Naive thymus-derived CD8-positive, alpha-beta T cell (primary cell): ENCODE measurements around the gene SLC9A4. TPM values are rescaled to one million over a fixed set of nuclear protein-coding genes. Genes with fewer than 3 reads are reported as not detected.
A peak's percentile ranks its signal among the peaks of the same experiment; 100 is the strongest.

ENCODE experiments used
- ATAC-seq, 2 donors: fragments of 150-1000 bp; cut with Tn5 transposase in 1 of 2; sonication (Bioruptor Pico), chemical (Tn5 transposase) in 1 of 2; 1 replicate in 1 of 2; 2 replicates in 1 of 2; pipeline ENCODE4 v1.10.0; 2021; ENCODE audit warnings: mild to moderate bottlenecking in 2 of 2, moderate library complexity in 2 of 2
- POLR2A ChIA-PET: fragments of 350-600 bp; sonication (Branson Sonifier 250); formaldehyde crosslinking; loops from one replicate; lab custom pipeline; 2021; ENCODE audit warnings: antibody characterized with exemption; lab: Charles Lee
- DNase-seq, 10 donors: peaks; one replicate each; pipeline versions ENCODE4 v3.0.0 to v3.0.0-alpha.2; 2020 to 2022
- H3K27ac Mint-ChIP-seq, 10 donors: one replicate each; pipeline ENCODE4 v1.8.0; 2020 to 2022; ENCODE audit warnings: mild to moderate bottlenecking in 10 of 10, mixed read lengths in 10 of 10, moderate library complexity in 4 of 10, inconsistent platforms in 1 of 10
- H3K27me3 Mint-ChIP-seq, 5 donors: one replicate each; pipeline ENCODE4 v1.8.0; 2021 to 2022; ENCODE audit warnings: mixed read lengths in 5 of 5
- H3K36me3 Mint-ChIP-seq, 3 donors: one replicate each; pipeline ENCODE4 v1.8.0; 2020 to 2022; ENCODE audit warnings: mixed read lengths in 3 of 3, mild to moderate bottlenecking in 2 of 3, inconsistent platforms in 1 of 3
- H3K4me1 Mint-ChIP-seq, 4 donors: one replicate each; pipeline ENCODE4 v1.8.0; 2021 to 2022; ENCODE audit warnings: mixed read lengths in 4 of 4
- H3K4me3 Mint-ChIP-seq, 10 donors: one replicate each; pipeline ENCODE4 v1.8.0; 2020 to 2022; ENCODE audit warnings: mild to moderate bottlenecking in 10 of 10, mixed read lengths in 10 of 10, moderate library complexity in 6 of 10, inconsistent platforms in 1 of 10
- H3K9me3 Mint-ChIP-seq, 9 donors: one replicate each; pipeline ENCODE4 v1.8.0; 2020 to 2022; ENCODE audit warnings: mixed read lengths in 9 of 9, mild to moderate bottlenecking in 3 of 9, inconsistent platforms in 1 of 9, moderate library complexity in 1 of 9
- polyA plus RNA-seq, 3 donors: library from polyadenylated mRNA; unstranded; fragments of 300-500 nt; fragmentation: Illumina TruSeq; gene quantifications; one replicate each; pipeline ENCODE4 v1.2.3, GENCODE V29; 2021
- total RNA-seq, 8 experiments: library from RNA in 2 of 8; stranded (reverse) in 2 of 8; gene quantifications; one replicate each; pipeline ENCODE4 v1.2.3 and lab custom pipeline; 2021 to 2026

Gene SLC9A4
- total and polyA plus RNA-seq, 5 experiments from 2014 or later, result not detected

GRCh38 chr2:102461188-102461587 is 11.8 kb upstream of the SLC9A4 start:
- Mint-ChIP-seq H3K27me3 (peaks cover 0 to 9% (median 6%) of the 10 kb centered on the region in 5 donors), H3K9me3 (peaks cover 0 to 6% (median under 1%) of the 10 kb centered on the region in 9 donors)

GRCh38 chr2:102463160-102463559 is 9.9 kb upstream of the SLC9A4 start:
- ATAC-seq (no peak), DNase-seq (no peak)
- Mint-ChIP-seq H3K9me3 (peaks cover 0 to 6% (median 2%) of the 10 kb centered on the region in 9 donors), H3K27ac (no peak overlapping the region), H3K4me3 (no peak overlapping the region), H3K27me3 (peaks cover 0 to 13% (median 6%) of the 10 kb centered on the region in 5 donors), H3K4me1 (no peaks in the 10 kb centered on the region), H3K36me3 (no peaks in the 10 kb centered on the region)
- POLR2A ChIA-PET, result no interaction called here

More at GRCh38 chr2:102461188-102461587, 11.8 kb upstream of the SLC9A4 start:
- no peaks in the 10 kb centered on the region for H3K4me1 Mint-ChIP-seq
- DNase-seq, result no peak
- H3K27ac Mint-ChIP-seq, result no peak overlapping the region
- H3K4me3 Mint-ChIP-seq, result no peak overlapping the region
- POLR2A ChIA-PET, result no interaction called here
- no peak for ATAC-seq
- no peaks in the 10 kb centered on the region for H3K36me3 Mint-ChIP-seq

- no peak for ATAC-seq
- Mint-ChIP-seq H3K4me1 (no peaks in the 10 kb centered on the region), H3K4me3 (no peak overlapping the region), H3K9me3 (peaks cover 4 to 19% (median 14%) of the 10 kb centered on the region in 9 donors), H3K27me3 (peaks cover 3 to 33% (median 11%) of the 10 kb centered on the region in 5 donors), H3K27ac (no peak overlapping the region), H3K36me3 (peaks cover 0 to 12% (median 5%) of the 10 kb centered on the region in 3 donors)
- POLR2A ChIA-PET, result no interaction called here
- no peak for DNase-seq
These were observed 2.9 kb upstream of the SLC9A4 start for GRCh38 chr2:102470168-102470567.

GRCh38 chr2:102473631-102474030 is 605 bp downstream of the SLC9A4 start:
- Mint-ChIP-seq H3K4me3 (no peak overlapping the region), H3K36me3 (peaks cover 0 to 12% (median 5%) of the 10 kb centered on the region in 3 donors)
- no peak for DNase-seq

GRCh38 chr2:102474785-102475184 is 1.8 kb downstream of the SLC9A4 start:
- Mint-ChIP-seq H3K4me1 (no peaks in the 10 kb centered on the region), H3K27ac (no peak overlapping the region), H3K36me3 (peaks cover 0 to 6% (median 5%) of the 10 kb centered on the region in 3 donors), H3K4me3 (no peak overlapping the region), H3K9me3 (peaks cover 2 to 11% (median 8%) of the 10 kb centered on the region in 9 donors), H3K27me3 (peaks cover 10 to 22% (median 16%) of the 10 kb centered on the region in 5 donors)
- DNase-seq, result no peak
- POLR2A ChIA-PET, result no interaction called here
- no peak for ATAC-seq

More at GRCh38 chr2:102473631-102474030, 605 bp downstream of the SLC9A4 start:
- ATAC-seq, result no peak
- Mint-ChIP-seq H3K9me3 (peaks cover 4 to 17% (median 14%) of the 10 kb centered on the region in 9 donors), H3K27me3 (peaks cover 10 to 22% (median 11%) of the 10 kb centered on the region in 5 donors), H3K27ac (no peak overlapping the region), H3K4me1 (no peaks in the 10 kb centered on the region)
- POLR2A ChIA-PET, result no interaction called here

- Mint-ChIP-seq H3K4me3 (no peak overlapping the region), H3K9me3 (no peaks in the 10 kb centered on the region), H3K27me3 (peaks cover 0 to 9% (median 9%) of the 10 kb centered on the region in 5 donors), H3K4me1 (no peaks in the 10 kb centered on the region), H3K36me3 (no peaks in the 10 kb centered on the region), H3K27ac (peak overlapping the region in 1 of 10 donors; percentile 42)
- no peak for ATAC-seq
- no peak for DNase-seq
- POLR2A ChIA-PET, result no interaction called here
These were observed 5.9 kb downstream of the SLC9A4 start for GRCh38 chr2:102478686-102479470.

- Mint-ChIP-seq H3K9me3 (no peaks in the 10 kb centered on the region), H3K36me3 (no peaks in the 10 kb centered on the region), H3K27ac (peak overlapping the region in 1 of 10 donors; percentile 32), H3K4me3 (no peak overlapping the region), H3K4me1 (no peaks in the 10 kb centered on the region), H3K27me3 (peaks cover 9 to 23% (median 15%) of the 10 kb centered on the region in 5 donors)
- POLR2A ChIA-PET, result no interaction called here
- DNase-seq, result no peak
- no peak for ATAC-seq
These were observed 7.5 kb downstream of the SLC9A4 start for GRCh38 chr2:102480285-102481195.

GRCh38 chr2:102481931-102482330 is 8.9 kb downstream of the SLC9A4 start:
- no peak overlapping the region for H3K27ac Mint-ChIP-seq
- H3K9me3 Mint-ChIP-seq, result no peaks in the 10 kb centered on the region
- POLR2A ChIA-PET, result no interaction called here
- H3K36me3 Mint-ChIP-seq, result no peaks in the 10 kb centered on the region
- ATAC-seq, result no peak
- peaks cover 9 to 29% (median 20%) of the 10 kb centered on the region in 5 donors for H3K27me3 Mint-ChIP-seq
- DNase-seq, result no peak
- no peak overlapping the region for H3K4me3 Mint-ChIP-seq
- H3K4me1 Mint-ChIP-seq, result peaks cover 0 to under 1% (median 0%) of the 10 kb centered on the region in 4 donors

- Mint-ChIP-seq H3K9me3 (no peaks in the 10 kb centered on the region), H3K27me3 (peaks cover 4 to 39% (median 23%) of the 10 kb centered on the region in 5 donors), H3K4me3 (no peak overlapping the region), H3K4me1 (peaks cover 0 to 3% (median 0%) of the 10 kb centered on the region in 4 donors), H3K36me3 (no peaks in the 10 kb centered on the region), H3K27ac (no peak overlapping the region)
- ATAC-seq (no peak), DNase-seq (no peak)
- POLR2A ChIA-PET, result no interaction called here
These were observed 10.1 kb downstream of the SLC9A4 start for GRCh38 chr2:102483086-102483485.

- Mint-ChIP-seq H3K27me3 (peaks cover 4 to 39% (median 16%) of the 10 kb centered on the region in 5 donors), H3K9me3 (no peaks in the 10 kb centered on the region), H3K4me3 (no peak overlapping the region), H3K27ac (no peak overlapping the region), H3K36me3 (no peaks in the 10 kb centered on the region), H3K4me1 (peaks cover under 1 to 5% (median 2%) of the 10 kb centered on the region in 4 donors)
- POLR2A ChIA-PET, result no interaction called here
- ATAC-seq (no peak), DNase-seq (no peak)
These were observed 11.5 kb downstream of the SLC9A4 start for GRCh38 chr2:102484310-102485061.

GRCh38 chr2:102485147-102485785 is 12.2 kb downstream of the SLC9A4 start:
- Mint-ChIP-seq H3K9me3 (peaks cover 0 to under 1% (median 0%) of the 10 kb centered on the region in 9 donors), H3K27me3 (peaks cover 4 to 39% (median 16%) of the 10 kb centered on the region in 5 donors), H3K36me3 (no peaks in the 10 kb centered on the region), H3K4me1 (peaks cover 4 to 10% (median 6%) of the 10 kb centered on the region in 4 donors), H3K27ac (no peak overlapping the region), H3K4me3 (no peak overlapping the region)
- POLR2A ChIA-PET, result no interaction called here
- DNase-seq (no peak), ATAC-seq (no peak)
